GM19438 (cell line): ENCODE results near the gene NUTF2.

Experiments
- ATAC-seq: cut with Tn5 transposase; IDR thresholded peaks from one replicate; pipeline ENCODE4 v1.9.1; 2021; ENCODE audit warnings: low read depth; ENCODE audit not compliant: unreplicated experiment

Gene NUTF2

GRCh38 chr16:67915831-67916723 lies 69.3 kb downstream of the NUTF2 start:
- ATAC-seq, result no peak

- no peak for ATAC-seq
These were observed 70.6 kb downstream of the NUTF2 start for GRCh38 chr16:67917140-67917851.

- ATAC-seq, result no peak
These were observed 71.1 kb downstream of the NUTF2 start for GRCh38 chr16:67917852-67918236.

DNA sequence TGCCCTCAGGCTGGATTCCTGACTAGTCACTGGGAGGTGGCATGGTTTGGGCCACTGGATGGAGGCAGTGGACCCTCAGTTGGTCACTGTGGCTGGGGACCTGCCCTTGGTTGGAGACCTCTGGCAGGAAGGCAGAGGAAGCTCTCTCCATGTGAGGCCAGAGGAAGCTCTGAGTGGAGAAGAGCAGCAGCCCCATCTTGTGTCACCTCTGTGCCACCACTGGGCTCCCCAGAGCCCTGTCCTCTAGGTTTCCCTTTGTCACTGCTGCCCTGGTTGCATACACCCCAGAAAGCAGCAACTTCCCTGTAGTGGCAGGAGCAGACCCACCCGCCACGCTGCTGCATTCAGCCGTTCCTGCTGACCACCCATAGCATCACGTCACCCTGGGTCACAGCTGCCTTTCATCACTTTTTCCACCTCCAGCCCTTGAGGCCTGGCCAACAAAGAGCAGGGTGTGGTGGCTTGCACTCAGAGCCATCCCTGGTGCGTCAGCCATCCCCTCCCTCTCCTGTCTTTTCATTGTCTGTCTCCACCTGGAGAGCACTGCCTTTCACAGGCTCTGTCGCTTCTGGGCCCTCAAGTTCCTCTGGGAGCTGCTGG lies 73.0 kb downstream of the NUTF2 start:
- ATAC-seq, result no peak
